NCI-H82 treated with DMSO at 0.1 percent for 48 hours (cell line): ENCODE data around the gene GIMAP4.
"Not testable (repeated sequence)": the region's sequence is repeated elsewhere in the genome, so short reads cannot be mapped to it uniquely, and the experiment has no call there.

Experiments used
- DNase-seq: peaks from one replicate; lab custom pipeline; 2025; ENCODE audit not compliant: unreplicated experiment; lab: John Stamatoyannopoulos, UW

GIMAP4 gene

GRCh38 chr7:150567169-150567568, at the start of gene GIMAP4:
Gene GIMAP4, plus strand, starts transcription at chr7:150567390. Its CDS starts 2,512 bp downstream, at chr7:150569902.
- no peak for DNase-seq

- DNase-seq, result no peak
Measured at GRCh38 chr7:150519310-150519709, 47.9 kb upstream of the GIMAP4 start.

- no peak for DNase-seq
Measured at GRCh38 chr7:150520145-150520544, 47.0 kb upstream of the GIMAP4 start.

- not testable (repeated sequence) for DNase-seq
Measured at GRCh38 chr7:150522931-150523330, 44.3 kb upstream of the GIMAP4 start.

- no peak for DNase-seq
Measured at GRCh38 chr7:150524018-150524417, 43.2 kb upstream of the GIMAP4 start.

GRCh38 chr7:150531704-150532103, 35.5 kb upstream of the GIMAP4 start:
- no peak for DNase-seq

GRCh38 chr7:150538259-150538658, 28.9 kb upstream of the GIMAP4 start:
- DNase-seq, result no peak

GRCh38 chr7:150553163-150553562, 14.0 kb upstream of the GIMAP4 start:
- no peak for DNase-seq

- DNase-seq, result no peak
Measured at GRCh38 chr7:150556521-150557138, 10.6 kb upstream of the GIMAP4 start.

- DNase-seq, result no peak
Measured at GRCh38 chr7:150560486-150560885, 6.7 kb upstream of the GIMAP4 start.

GRCh38 chr7:150562919-150563318, 4.3 kb upstream of the GIMAP4 start:
- no peak for DNase-seq

GRCh38 chr7:150564006-150564405, 3.2 kb upstream of the GIMAP4 start:
- no peak for DNase-seq

- no peak for DNase-seq
Measured at GRCh38 chr7:150564566-150564965, 2.6 kb upstream of the GIMAP4 start.

- DNase-seq, result no peak
Measured at GRCh38 chr7:150565239-150565638, 2.0 kb upstream of the GIMAP4 start.

GRCh38 chr7:150566123-150566522, 1.1 kb upstream of the GIMAP4 start:
- DNase-seq, result no peak

- no peak for DNase-seq
Measured at GRCh38 chr7:150566572-150566971, 618 bp upstream of the GIMAP4 start.

GRCh38 chr7:150567871-150568301, 696 bp downstream of the GIMAP4 start:
- DNase-seq, result no peak

GRCh38 chr7:150568714-150569113, 1.5 kb downstream of the GIMAP4 start:
- no peak for DNase-seq

GRCh38 chr7:150569245-150569955, 2.2 kb downstream of the GIMAP4 start:
- DNase-seq, result no peak

- DNase-seq, result no peak
Measured at GRCh38 chr7:150570556-150571465, 3.6 kb downstream of the GIMAP4 start.

GRCh38 chr7:150572496-150572895, 5.3 kb downstream of the GIMAP4 start:
- no peak for DNase-seq
